ENCODE results near the gene BANP. TPM values are rescaled to one million over a fixed set of nuclear protein-coding genes. Genes with fewer than 3 reads are reported as not detected.

The BANP gene
- total RNA-seq, 2 experiments from 2014 or later = 39.6 to 58.0 TPM

GRCh38 chr16:87973717-87974116 is 22.5 kb downstream of the BANP start:
- H3K36me3 ChIP-seq (ENCODE audit: insufficient read depth, low read length) = peaks cover 30% of the 10 kb centered on the region
- H3K4me1 ChIP-seq (ENCODE audit: insufficient read depth, low read length, poor library complexity, severe bottlenecking) = no peaks in the 10 kb centered on the region
- H3K9me3 ChIP-seq (ENCODE audit: low read length) = no peaks in the 10 kb centered on the region; the same call in 1 of the 2 replicates
- no TSS peak for BruUV-seq (replicated peaks)
- intact Hi-C loops (cut with micrococcal nuclease; ENCODE audit: unreplicated experiment) = no loop called here
- ChIA-PET CTCF (ENCODE audit: unreplicated experiment) (no interaction called here), POLR2A (interaction anchor here (0.9 kb wide), 1 partner anchor 20 kb away, joined by 3 read pairs; no protein-coding TSS in a partner anchor)
- H3K4me3 ChIP-seq (ENCODE audit: low read depth, low read length, poor library complexity, severe bottlenecking) = no peak overlapping the region
- no peak overlapping the region for H2AFZ ChIP-seq (ENCODE audit: low read length)
- no peak overlapping the region for H3K27ac ChIP-seq (ENCODE audit: low read depth, low read length, poor library complexity, severe bottlenecking)
- no peaks in the 10 kb centered on the region for H4K20me1 ChIP-seq (ENCODE audit: insufficient read depth, low read length)
- no peak for DNase-seq (ENCODE audit: low spot score)
- H3K79me2 ChIP-seq (ENCODE audit: insufficient read depth, low read depth, low read length) = peaks cover 52% of the 10 kb centered on the region
- no peak overlapping the region for H3K4me2 ChIP-seq (ENCODE audit: low read length)
- H3K9me2 ChIP-seq (ENCODE audit: insufficient read depth, low read length) = no peaks in the 10 kb centered on the region
- TF ChIP-seq CTCF (conservative IDR thresholded peaks at IDR 0.05; ENCODE audit: low read length) (no peak), EZH2phosphoT487 (IDR thresholded peaks at IDR 0.05; ENCODE audit: borderline replicate concordance, low read depth, low read length) (no peak)

- no peak for TF ChIP-seq EZH2phosphoT487 (IDR thresholded peaks at IDR 0.05; ENCODE audit: borderline replicate concordance, low read depth, low read length)
- Histone ChIP-seq H2AFZ (ENCODE audit: low read length) (no peak overlapping the region), H3K79me2 (ENCODE audit: insufficient read depth, low read depth, low read length) (peaks cover 47% of the 10 kb centered on the region), H3K4me3 (ENCODE audit: low read depth, low read length, poor library complexity, severe bottlenecking) (no peak overlapping the region), H3K36me3 (ENCODE audit: insufficient read depth, low read length) (peaks cover 30% of the 10 kb centered on the region), H3K27ac (ENCODE audit: low read depth, low read length, poor library complexity, severe bottlenecking) (no peak overlapping the region), H3K9me3 (ENCODE audit: low read length) (no peaks in the 10 kb centered on the region; the same call in 1 of the 2 replicates), H3K9me2 (ENCODE audit: insufficient read depth, low read length) (no peaks in the 10 kb centered on the region), H3K4me2 (ENCODE audit: low read length) (no peak overlapping the region), H4K20me1 (ENCODE audit: insufficient read depth, low read length) (no peaks in the 10 kb centered on the region), H3K4me1 (ENCODE audit: insufficient read depth, low read length, poor library complexity, severe bottlenecking) (no peaks in the 10 kb centered on the region)
- BruUV-seq (replicated peaks) = no TSS peak
- CTCF ChIA-PET (ENCODE audit: unreplicated experiment) = no interaction called here
- DNase-seq (ENCODE audit: low spot score) = no peak
- intact Hi-C loops (cut with micrococcal nuclease; ENCODE audit: unreplicated experiment) = no loop called here
- POLR2A ChIA-PET = no interaction called here
These were observed 22.9 kb downstream of the BANP start for GRCh38 chr16:87974178-87974577.

- no peak overlapping the region for H3K4me2 ChIP-seq (ENCODE audit: low read length)
- no peak overlapping the region for H3K27ac ChIP-seq (ENCODE audit: low read depth, low read length, poor library complexity, severe bottlenecking)
- DNase-seq (ENCODE audit: low spot score) = no peak
- POLR2A ChIA-PET = no interaction called here
- no peaks in the 10 kb centered on the region for H3K9me3 ChIP-seq (ENCODE audit: low read length)
- H4K20me1 ChIP-seq (ENCODE audit: insufficient read depth, low read length) = no peaks in the 10 kb centered on the region
- CTCF ChIA-PET (ENCODE audit: unreplicated experiment) = no interaction called here
- TF ChIP-seq CTCF (conservative IDR thresholded peaks at IDR 0.05; ENCODE audit: low read length) (no peak), EZH2phosphoT487 (IDR thresholded peaks at IDR 0.05; ENCODE audit: borderline replicate concordance, low read depth, low read length) (no peak)
- BruUV-seq (replicated peaks) = no TSS peak
- H3K4me1 ChIP-seq (ENCODE audit: insufficient read depth, low read length, poor library complexity, severe bottlenecking) = no peaks in the 10 kb centered on the region
- H3K4me3 ChIP-seq (ENCODE audit: low read depth, low read length, poor library complexity, severe bottlenecking) = no peak overlapping the region
- intact Hi-C loops (cut with micrococcal nuclease; ENCODE audit: unreplicated experiment) = no loop called here
- H2AFZ ChIP-seq (ENCODE audit: low read length) = no peak overlapping the region
- H3K79me2 ChIP-seq (ENCODE audit: insufficient read depth, low read depth, low read length) = peaks cover 29% of the 10 kb centered on the region
- H3K9me2 ChIP-seq (ENCODE audit: insufficient read depth, low read length) = no peaks in the 10 kb centered on the region
- H3K36me3 ChIP-seq (ENCODE audit: insufficient read depth, low read length) = peaks cover 25% of the 10 kb centered on the region; the same call in 1 of the 2 replicates
These were observed 25.4 kb downstream of the BANP start for GRCh38 chr16:87976665-87977064.
